K562 (cell line): ENCODE results near the gene CTSL. TPM values are rescaled to one million over a fixed set of nuclear protein-coding genes. Genes with fewer than 3 reads are reported as not detected.
A peak's percentile ranks its signal among the peaks of the same experiment; 100 is the strongest.

Experiments used
- ATAC-seq: fragments of 200-7000 bp; cut with Tn5 transposase; 3 replicates; pipeline ENCODE4 v1.9.1; 2020; ENCODE audit warnings: moderate library complexity
- BruUV-seq: library from RNA; stranded (reverse); fragments of 400-500 nt; replicated peaks from 2 replicates; lab custom pipeline; 2021; lab: Mats Ljungman, UMichigan
- CTCF ChIA-PET: fragments of 300-600 bp; formaldehyde crosslinking; extraction: SDS; loops from one replicate; lab custom pipeline; 2021; ENCODE audit warnings: low intra/inter-chr PET ratio; lab: Yijun Ruan, JAX
- POLR2A ChIA-PET: fragments of 300-600, 350-650 bp; sonication (Branson Sonifier 250); formaldehyde crosslinking; extraction: SDS; loops from one replicate; lab custom pipeline; 2021; ENCODE audit warnings: antibody characterized with exemption, inconsistent platforms; lab: Yijun Ruan, JAX
- DNase-seq, 4 experiments: peaks; one replicate each; pipeline versions ENCODE4 v3.0.0 to v3.0.0-alpha.2; 2011 to 2018; ENCODE audit warnings: low spot score in 3 of 4, mixed read lengths in 3 of 4; ENCODE audit errors: extremely low read depth in 1 of 4
- FAIRE-seq: peaks from 2 replicates; lab custom pipeline; 2011; peaks lifted over from hg19 to GRCh38; lab: Jason Lieb, UNC
- H2AFZ ChIP-seq: 2 replicates; pipeline ENCODE4 v1.6.0; 2011; ENCODE audit warnings: low read depth, low read length, control low read depth, inconsistent platforms
- H3K27ac ChIP-seq: fragments of 200-600 bp; 3 replicates; pipeline ENCODE4 v1.8.0; 2011; ENCODE audit warnings: low read depth, mild to moderate bottlenecking, control low read depth, inconsistent platforms, low read length, moderate library complexity, mixed read lengths; ENCODE audit errors: extremely low read depth
- H3K27me3 ChIP-seq, 2 experiments: fragments of 300-600 bp in 1 of 2; 2 replicates in 1 of 2; 3 replicates in 1 of 2; pipeline versions ENCODE4 v1.6.0 to v1.8.0; 2011; ENCODE audit warnings: inconsistent platforms in 2 of 2, low read length in 2 of 2, mild to moderate bottlenecking in 1 of 2, mixed read lengths in 1 of 2, moderate library complexity in 1 of 2; ENCODE audit not compliant: control insufficient read depth in 2 of 2, insufficient read depth in 2 of 2
- H3K36me3 ChIP-seq: fragments of 300-600 bp; 3 replicates; pipeline ENCODE4 v1.8.0; 2011; ENCODE audit warnings: mild to moderate bottlenecking, low read length, inconsistent platforms; ENCODE audit not compliant: control insufficient read depth, insufficient read depth
- H3K4me1 ChIP-seq, 2 experiments: fragments of 200-600 bp in 1 of 2; replicated peaks in 1 of 2; 2 replicates in 1 of 2; 3 replicates in 1 of 2; pipeline versions ENCODE4 v1.5.1 to v1.8.0; 2011; ENCODE audit warnings: inconsistent platforms in 2 of 2, low read length in 2 of 2, mild to moderate bottlenecking in 1 of 2, mixed read lengths in 1 of 2, moderate library complexity in 1 of 2; ENCODE audit not compliant: control insufficient read depth in 2 of 2, insufficient read depth in 2 of 2
- H3K4me2 ChIP-seq: 2 replicates; pipeline ENCODE4 v1.6.1; 2011; ENCODE audit warnings: low read length, control low read depth, inconsistent platforms, mixed read lengths; ENCODE audit not compliant: insufficient read depth
- H3K4me3 ChIP-seq: fragments of 200-600 bp; sonication (generic), shearing (Covaris generic); 2 replicates; pipeline ENCODE4 v1.5.1; 2016; ENCODE audit warnings: control low read depth, inconsistent platforms
- H3K79me2 ChIP-seq: fragments of 200-600 bp; 3 replicates; pipeline ENCODE4 v1.8.0; 2011; ENCODE audit warnings: low read length, inconsistent platforms; ENCODE audit not compliant: control insufficient read depth, insufficient read depth
- H3K9ac ChIP-seq, 2 experiments: 2 replicates each; pipeline versions ENCODE4 v1.6.0 to v1.6.1; 2011; ENCODE audit warnings: low read depth in 2 of 2, low read length in 2 of 2, control low read depth in 1 of 2, inconsistent platforms in 1 of 2, mild to moderate bottlenecking in 1 of 2, mixed read lengths in 1 of 2; ENCODE audit not compliant: insufficient read depth in 1 of 2
- H3K9me1 ChIP-seq: one replicate; pipeline ENCODE4 v1.6.0; 2011; ENCODE audit warnings: inconsistent platforms, mild to moderate bottlenecking, low read length, moderate library complexity; ENCODE audit not compliant: control insufficient read depth, insufficient read depth
- H3K9me3 ChIP-seq: replicated peaks from 2 replicates; pipeline ENCODE4 v1.5.1; 2011; ENCODE audit warnings: low read depth, low read length, inconsistent platforms; ENCODE audit not compliant: control insufficient read depth, insufficient read depth
- H4K20me1 ChIP-seq: replicated peaks from 2 replicates; pipeline ENCODE4 v1.6.1; 2011; ENCODE audit warnings: low read length, inconsistent platforms, mixed read lengths; ENCODE audit not compliant: control insufficient read depth, insufficient read depth
- BMI1 ChIP-seq: fragments of 150-350 bp; IDR thresholded peaks from 2 replicates; pipeline ENCODE4 v1.6.1; 2014; ENCODE audit warnings: low read length
- HMGN3 ChIP-seq: IDR thresholded peaks from 2 replicates; pipeline ENCODE4 v1.6.1; 2011; ENCODE audit warnings: borderline replicate concordance, low read depth, mild to moderate bottlenecking, mixed read lengths, low read length; ENCODE audit not compliant: insufficient read length; ENCODE audit errors: extremely low read depth
- MAFF ChIP-seq: IDR thresholded peaks from 2 replicates; pipeline ENCODE4 v1.6.1; 2012; ENCODE audit warnings: low read length, improper control_type of control experiment
- PKNOX1 ChIP-seq: fragments of 450-650 bp; IDR thresholded peaks from 2 replicates; pipeline ENCODE4 v1.6.1; 2016
- PTBP1 ChIP-seq: fragments of 200-400 bp; formaldehyde crosslinking; IDR thresholded peaks from 2 replicates; pipeline ENCODE4 v1.6.1; 2017; ENCODE audit warnings: low read depth, low read length
- SIN3A ChIP-seq, 2 experiments: fragments of 150-350 bp in 1 of 2; IDR thresholded peaks; 2 replicates each; pipeline ENCODE4 v1.6.1; 2011 to 2016; ENCODE audit warnings: borderline replicate concordance in 2 of 2, low read depth in 2 of 2, low read length in 2 of 2, mild to moderate bottlenecking in 2 of 2, moderate library complexity in 2 of 2; ENCODE audit not compliant: control insufficient read depth in 1 of 2
- TCFL5 ChIP-seq: fragments of 250-450 bp; sonication (Bioruptor Pico); conservative IDR thresholded peaks from 2 replicates; pipeline ENCODE4 v1.6.1; 2021; ENCODE audit warnings: mild to moderate bottlenecking, moderate library complexity, matching md5 sums
- TFE3 ChIP-seq: fragments of 450-650 bp; formaldehyde crosslinking; IDR thresholded peaks from 2 replicates; pipeline ENCODE4 v1.4.0; 2020; ENCODE audit warnings: mild to moderate bottlenecking, mixed read lengths
- ZNF124 ChIP-seq: sonication (generic); formaldehyde crosslinking; IDR thresholded peaks from 2 replicates; pipeline ENCODE4 v1.8.1; 2022; ENCODE audit warnings: missing genetic modification reagents
- ZNF316 ChIP-seq: fragments of 450-650 bp; IDR thresholded peaks from 2 replicates; pipeline ENCODE4 v1.6.1; 2016
- WGBS: fragments of 100-300 bp; shearing (Covaris generic); methylation state at CpG from one replicate; pipeline ENCODE4 v1.1.6; 2016; ENCODE audit warnings: low coverage, mixed read lengths; ENCODE audit not compliant: insufficient coverage; ENCODE audit errors: missing lambda C conversion rate; 5-methylcytosine and 5-hydroxymethylcytosine counted together
- in situ Hi-C: fragments of 300-500 bp; cut with MboI; formaldehyde crosslinking; loops from 4 replicates; pipeline ENCODE4 v1.15.0; 2018; ENCODE audit warnings: inconsistent platforms, mixed read lengths
- intact Hi-C: fragments of 100-400 bp; cut with micrococcal nuclease; formaldehyde crosslinking; loops from 2 replicates; pipeline ENCODE4 v1.14.2; 2022
- polyA plus RNA-seq, 8 experiments: library from polyadenylated mRNA; depleted of rRNA in 4 of 8; stranded (reverse) in 5 of 8; unstranded in 3 of 8; fragments of >200 nt; fragmentation: Nextera tagmentation in 2 of 8; fragmentation: Illumina TruSeq in 1 of 8; extraction: Ambion mirVana in 2 of 8; extraction: Trizol in 1 of 8; gene quantifications; 2 replicates each; pipeline versions ENCODE4 v1.2.1 to v1.2.3, GENCODE V29; 2011 to 2014; ENCODE audit warnings: inconsistent platforms in 1 of 8, missing spikeins in 1 of 8
- total RNA-seq, 7 experiments: library from RNA; depleted of rRNA in 6 of 7; stranded (reverse); fragments of >200 nt in 6 of 7; fragmentation: Illumina TruSeq in 2 of 7; extraction: Trizol in 2 of 7; gene quantifications; 2 replicates each; pipeline versions ENCODE4 v1.2.1 to v1.2.3, GENCODE V29; 2011 to 2021; ENCODE audit warnings: low replicate concordance in 1 of 7
- TF ChIP-seq, protein P1 (sequence below): fragments of 200-800 bp; sonication (Bioruptor generic); IDR thresholded peaks from 2 replicates; pipeline ENCODE4 v1.6.1; 2017; ENCODE audit warnings: missing genetic modification characterization, missing compliant biosample characterization

The CTSL gene
- total and polyA plus RNA-seq, 9 of the 15 experiments (the other 6 are each of a cell fraction or from before 2014, with no cell fraction given): 55.9 to 165 (median 93.7) TPM

DNA sequence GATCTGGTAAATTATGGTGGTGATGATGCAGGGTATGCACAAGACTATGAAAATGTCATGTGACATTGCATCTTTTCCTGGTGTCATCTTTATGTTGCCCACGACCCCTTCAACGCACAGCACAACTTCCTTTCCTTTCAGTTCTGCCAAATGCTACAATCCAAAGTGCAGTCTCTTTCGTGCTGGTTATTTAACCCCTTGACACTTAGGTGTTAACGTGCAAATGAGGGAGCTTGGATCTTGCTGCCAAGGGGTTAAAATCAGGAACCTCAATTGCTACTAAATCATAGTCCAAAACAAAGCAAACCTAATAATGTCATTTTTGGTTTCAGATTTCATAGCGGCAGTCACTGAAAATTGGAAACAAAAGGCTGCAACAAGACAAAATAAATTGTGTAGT lies 16.0 kb downstream of the CTSL start:
- no peaks in the 10 kb centered on the region for H4K20me1 ChIP-seq
- H3K4me1 ChIP-seq: peaks cover 0 to 20% of the 10 kb centered on the region in 2 experiments; a peak in 2 of 5 replicates
- ChIA-PET POLR2A (no interaction called here), CTCF (no interaction called here)
- peaks cover 8% of the 10 kb centered on the region; the same call in 1 of the 2 replicates for H3K9me3 ChIP-seq
- ATAC-seq: no peak
- 41% methylated on average over 5 of the region's 5 CpGs for WGBS
- no peaks in the 10 kb centered on the region for H3K79me2 ChIP-seq
- in situ Hi-C loops (no loop called here), intact Hi-C loops (no loop called here)
- BruUV-seq: no TSS peak
- H3K9ac ChIP-seq: no peak overlapping the region
- H3K4me2 ChIP-seq: no peak overlapping the region
- H3K27me3 ChIP-seq: no peaks in the 10 kb centered on the region
- no peak for DNase-seq
- H3K36me3 ChIP-seq: no peaks in the 10 kb centered on the region
- H2AFZ ChIP-seq: peak overlapping the region; percentile 72; the same call in 1 of the 2 replicates
- H3K4me3 ChIP-seq: no peak overlapping the region
- H3K27ac ChIP-seq: no peak overlapping the region
- H3K9me1 ChIP-seq: no peaks in the 10 kb centered on the region
- FAIRE-seq: no peak
- TF ChIP-seq TFE3 (CRISPR knock-in tag): peak; percentile 58
- no peak for TF ChIP-seq ZNF124

DNA sequence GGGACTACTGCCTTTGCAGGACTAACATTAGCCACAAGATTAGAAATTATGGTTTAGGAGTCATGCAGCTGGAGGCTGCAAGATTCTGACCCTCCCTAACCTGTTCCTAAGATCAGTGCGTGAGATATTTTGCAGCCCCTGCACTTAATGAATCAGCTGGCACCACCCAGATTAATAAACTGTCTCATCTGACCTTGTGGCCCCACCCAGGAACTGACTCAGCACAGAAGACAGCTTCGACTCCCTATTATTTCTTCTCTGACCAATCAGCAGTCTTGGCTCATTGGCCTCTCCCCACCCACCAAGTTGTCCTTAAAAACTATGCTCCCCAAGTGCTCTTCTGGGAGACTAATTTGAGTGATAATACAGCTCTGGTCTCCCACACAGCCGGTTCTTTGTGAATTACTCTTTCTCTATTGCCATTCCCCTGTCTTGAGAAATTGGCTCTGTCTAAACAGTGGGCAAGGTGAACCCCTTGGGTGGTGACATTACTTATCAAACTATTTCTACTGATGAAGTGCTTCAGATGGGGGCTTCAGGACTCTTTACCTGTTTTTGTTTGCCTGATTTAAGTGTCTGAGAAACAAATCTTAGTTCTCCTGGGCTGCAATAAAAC lies 17.0 kb downstream of the CTSL start:
- Histone ChIP-seq H3K27me3 (no peaks in the 10 kb centered on the region), H2AFZ (peak overlapping the region; percentile 72; the same call in 1 of the 2 replicates), H3K4me3 (no peak overlapping the region), H3K36me3 (no peaks in the 10 kb centered on the region), H3K79me2 (no peaks in the 10 kb centered on the region), H3K27ac (peak overlapping the region; percentile 39), H3K4me2 (no peak overlapping the region; the same call in 1 of the 2 replicates), H3K9ac (no peak overlapping the region), H4K20me1 (no peaks in the 10 kb centered on the region), H3K4me1 (peaks cover 0 to 20% of the 10 kb centered on the region in 2 experiments; a peak in 3 of 5 replicates), H3K9me1 (no peaks in the 10 kb centered on the region), H3K9me3 (peaks cover 8% of the 10 kb centered on the region; the same call in 1 of the 2 replicates)
- POLR2A ChIA-PET: interaction anchor here (1.2 kb wide), 1 partner anchor 17 kb away, joined by 6 read pairs; the partner anchor contains the start of gene CTSL
- FAIRE-seq (peak; percentile 40), DNase-seq (peak; percentile 57 to 65 (median 60)), ATAC-seq (peak; percentile 81)
- CTCF ChIA-PET: no interaction called here
- BruUV-seq: no TSS peak
- 11% methylated on average over 3 of the region's 3 CpGs for WGBS
- in situ Hi-C loops (no loop called here), intact Hi-C loops (no loop called here)
- TF ChIP-seq TCFL5 (CRISPR knock-in tag) (no peak), MAFF (no peak), BMI1 (no peak), ZNF316 (peak; percentile 76), SIN3A (IDR thresholded peaks at IDR 0.05; ENCODE audit: borderline replicate concordance in 2 of 2, control insufficient read depth in 1 of 2, low read depth in 2 of 2, low read length in 2 of 2) (no peak), PKNOX1 (no peak), PTBP1 (no peak), HMGN3 (no peak)
- TF ChIP-seq, protein P1, sequence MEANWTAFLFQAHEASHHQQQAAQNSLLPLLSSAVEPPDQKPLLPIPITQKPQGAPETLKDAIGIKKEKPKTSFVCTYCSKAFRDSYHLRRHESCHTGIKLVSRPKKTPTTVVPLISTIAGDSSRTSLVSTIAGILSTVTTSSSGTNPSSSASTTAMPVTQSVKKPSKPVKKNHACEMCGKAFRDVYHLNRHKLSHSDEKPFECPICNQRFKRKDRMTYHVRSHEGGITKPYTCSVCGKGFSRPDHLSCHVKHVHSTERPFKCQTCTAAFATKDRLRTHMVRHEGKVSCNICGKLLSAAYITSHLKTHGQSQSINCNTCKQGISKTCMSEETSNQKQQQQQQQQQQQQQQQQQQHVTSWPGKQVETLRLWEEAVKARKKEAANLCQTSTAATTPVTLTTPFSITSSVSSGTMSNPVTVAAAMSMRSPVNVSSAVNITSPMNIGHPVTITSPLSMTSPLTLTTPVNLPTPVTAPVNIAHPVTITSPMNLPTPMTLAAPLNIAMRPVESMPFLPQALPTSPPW (CRISPR knock-in tag): no peak
